Astrocyte of the spinal cord (primary cell): ENCODE results near the gene USP14.
"Not testable (repeated sequence)": the region's sequence is repeated elsewhere in the genome, so short reads cannot be mapped to it uniquely, and the experiment has no call there.

Source experiments
- DNase-seq: peaks from one replicate; pipeline ENCODE4 v3.0.0; 2011; ENCODE audit warnings: low read depth, low spot score
- H3K4me3 ChIP-seq: 2 replicates; pipeline ENCODE4 v1.5.1; 2011; ENCODE audit warnings: low read depth, mild to moderate bottlenecking, low read length, moderate library complexity
- CTCF ChIP-seq: IDR thresholded peaks from 2 replicates; pipeline ENCODE4 v1.5.1; 2012; ENCODE audit warnings: low read depth, mild to moderate bottlenecking, low read length, inconsistent platforms
- in situ Hi-C: cut with HindIII; loops from 2 replicates; pipeline ENCODE4 v1.10.0; 2017; ENCODE audit warnings: low sequenced_read_pairs

USP14 gene

GRCh38 chr18:158128-159036, at the start of gene USP14:
USP14 (plus strand) TSS chr18:158557; CDS start chr18:158699, 142 bp downstream.
- no peak for TF ChIP-seq CTCF
- DNase-seq, result peak; percentile 97
- peak within 1 kb of the TSS; percentile 56 for H3K4me3 ChIP-seq
- in situ Hi-C loops, result no loop called here

- DNase-seq, in situ Hi-C loops: not testable (repeated sequence)
These were observed 49.7 kb upstream of the USP14 start for GRCh38 chr18:108665-109063.

GRCh38 chr18:109130-109921, 49.0 kb upstream of the USP14 start:
- DNase-seq, in situ Hi-C loops: not testable (repeated sequence)

More at GRCh38 chr18:108665-109063, 49.7 kb upstream of the USP14 start:
- not testable (repeated sequence) for H3K4me3 ChIP-seq

GRCh38 chr18:109922-110261, 48.5 kb upstream of the USP14 start:
- DNase-seq, H3K4me3 ChIP-seq, in situ Hi-C loops: not testable (repeated sequence)

More at GRCh38 chr18:109130-109921, 49.0 kb upstream of the USP14 start:
- H3K4me3 ChIP-seq, result not testable (repeated sequence)

- in situ Hi-C loops, DNase-seq, H3K4me3 ChIP-seq: not testable (repeated sequence)
These were observed 47.8 kb upstream of the USP14 start for GRCh38 chr18:110351-111201.

- in situ Hi-C loops, result no loop called here
- H3K4me3 ChIP-seq, result peak overlapping the region; percentile 28
- no peak for TF ChIP-seq CTCF
- DNase-seq, result peak; percentile 41
These were observed 46.9 kb upstream of the USP14 start for GRCh38 chr18:111306-112014.

GRCh38 chr18:112015-112733, 46.2 kb upstream of the USP14 start:
- DNase-seq, in situ Hi-C loops, H3K4me3 ChIP-seq: not testable (repeated sequence)

GRCh38 chr18:120539-121260, 37.7 kb upstream of the USP14 start:
- DNase-seq, in situ Hi-C loops, H3K4me3 ChIP-seq: not testable (repeated sequence)
